Activated CD8-positive, alpha-beta T cell treated with anti-CD3 and anti-CD28 coated beads for 36 hours (primary cell): ENCODE results near the gene PLCL1. TPM values are rescaled to one million over a fixed set of nuclear protein-coding genes. Genes with fewer than 3 reads are reported as not detected.

Experiments used
- ATAC-seq: fragments of 200-7000 bp; cut with Tn5 transposase; one replicate; pipeline ENCODE4 v1.10.0; 2021; ENCODE audit warnings: mild to moderate bottlenecking, moderate library complexity
- CTCF ChIA-PET: fragments of 350-600 bp; sonication (Branson Sonifier 250); formaldehyde crosslinking; loops from one replicate; lab custom pipeline; 2021; ENCODE audit warnings: antibody characterized with exemption; lab: Charles Lee
- POLR2A ChIA-PET: fragments of 350-600 bp; sonication (Branson Sonifier 250); formaldehyde crosslinking; loops from one replicate; lab custom pipeline; 2021; ENCODE audit warnings: antibody characterized with exemption; lab: Charles Lee
- DNase-seq: peaks from one replicate; pipeline ENCODE4 v3.0.0-alpha.2; 2020
- H3K27ac Mint-ChIP-seq: one replicate; pipeline ENCODE4 v1.8.0; 2021; ENCODE audit warnings: mild to moderate bottlenecking, mixed read lengths
- H3K27me3 Mint-ChIP-seq: one replicate; pipeline ENCODE4 v1.8.0; 2021; ENCODE audit warnings: mixed read lengths
- H3K36me3 Mint-ChIP-seq: one replicate; pipeline ENCODE4 v1.8.0; 2021; ENCODE audit warnings: low read depth, mixed read lengths
- H3K4me1 Mint-ChIP-seq: one replicate; pipeline ENCODE4 v1.8.0; 2021; ENCODE audit warnings: low read depth, mixed read lengths
- H3K4me3 Mint-ChIP-seq: one replicate; pipeline ENCODE4 v1.8.0; 2021; ENCODE audit warnings: mild to moderate bottlenecking, moderate library complexity, mixed read lengths
- H3K9me3 Mint-ChIP-seq: one replicate; pipeline ENCODE4 v1.8.0; 2021; ENCODE audit warnings: mixed read lengths
- intact Hi-C: fragments of 100-400 bp; cut with micrococcal nuclease; formaldehyde crosslinking; loops from one replicate; pipeline ENCODE4 v1.10.0; 2022
- total RNA-seq, 2 experiments: library from RNA; stranded (reverse); gene quantifications; one replicate each; pipeline ENCODE4 v1.2.3, GENCODE V29; 2021
- TF ChIP-seq, protein P1 (sequence below): fragments of 200-600 bp; IDR thresholded peaks from one replicate; pipeline ENCODE4 v1.8.0; 2022; ENCODE audit warnings: antibody characterized with exemption, mild to moderate bottlenecking

PLCL1 gene
- total RNA-seq, 2 experiments from 2014 or later = 0.68 to 0.69 TPM

DNA sequence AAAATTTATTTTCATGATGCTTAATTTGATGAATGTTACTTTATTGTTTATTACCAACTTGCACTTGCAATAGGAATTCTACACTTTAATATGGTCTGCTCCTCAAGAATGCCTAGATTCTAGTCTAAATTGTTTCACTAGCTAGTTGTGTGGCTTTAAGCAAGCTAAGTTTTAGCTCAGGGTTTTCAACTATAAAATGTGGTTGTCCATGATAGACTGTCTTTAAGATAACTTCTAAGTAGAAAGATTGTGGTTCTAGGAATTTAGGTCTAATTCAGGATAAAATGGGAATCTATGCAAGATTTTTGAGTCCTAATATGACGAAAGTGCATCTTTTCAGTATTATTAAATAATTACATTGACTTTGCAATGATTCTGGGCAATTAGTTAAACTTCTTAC, 294.0 kb downstream of the PLCL1 start:
- intact Hi-C loops = no loop called here
- CTCF ChIA-PET = interaction anchor here (1.4 to 2.3 kb wide), 2 partner anchors 9 to 29 kb away, joined by 4 to 10 read pairs; no protein-coding TSS in a partner anchor
- TF ChIP-seq, protein P1, sequence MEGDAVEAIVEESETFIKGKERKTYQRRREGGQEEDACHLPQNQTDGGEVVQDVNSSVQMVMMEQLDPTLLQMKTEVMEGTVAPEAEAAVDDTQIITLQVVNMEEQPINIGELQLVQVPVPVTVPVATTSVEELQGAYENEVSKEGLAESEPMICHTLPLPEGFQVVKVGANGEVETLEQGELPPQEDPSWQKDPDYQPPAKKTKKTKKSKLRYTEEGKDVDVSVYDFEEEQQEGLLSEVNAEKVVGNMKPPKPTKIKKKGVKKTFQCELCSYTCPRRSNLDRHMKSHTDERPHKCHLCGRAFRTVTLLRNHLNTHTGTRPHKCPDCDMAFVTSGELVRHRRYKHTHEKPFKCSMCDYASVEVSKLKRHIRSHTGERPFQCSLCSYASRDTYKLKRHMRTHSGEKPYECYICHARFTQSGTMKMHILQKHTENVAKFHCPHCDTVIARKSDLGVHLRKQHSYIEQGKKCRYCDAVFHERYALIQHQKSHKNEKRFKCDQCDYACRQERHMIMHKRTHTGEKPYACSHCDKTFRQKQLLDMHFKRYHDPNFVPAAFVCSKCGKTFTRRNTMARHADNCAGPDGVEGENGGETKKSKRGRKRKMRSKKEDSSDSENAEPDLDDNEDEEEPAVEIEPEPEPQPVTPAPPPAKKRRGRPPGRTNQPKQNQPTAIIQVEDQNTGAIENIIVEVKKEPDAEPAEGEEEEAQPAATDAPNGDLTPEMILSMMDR = no peak
- Mint-ChIP-seq H3K4me1 (peaks cover 4% of the 10 kb centered on the region), H3K27ac (no peak overlapping the region), H3K27me3 (no peaks in the 10 kb centered on the region), H3K9me3 (no peaks in the 10 kb centered on the region), H3K36me3 (peaks cover 2% of the 10 kb centered on the region), H3K4me3 (no peak overlapping the region)
- POLR2A ChIA-PET = no interaction called here
- no peak for DNase-seq
- ATAC-seq = no peak

GRCh38 chr2:198098918-198099317, 294.5 kb downstream of the PLCL1 start:
- Mint-ChIP-seq H3K27ac (no peak overlapping the region), H3K4me1 (peaks cover 4% of the 10 kb centered on the region), H3K4me3 (no peak overlapping the region), H3K36me3 (peaks cover 2% of the 10 kb centered on the region), H3K9me3 (no peaks in the 10 kb centered on the region), H3K27me3 (no peaks in the 10 kb centered on the region)
- ChIA-PET POLR2A (interaction anchor here (0.9 kb wide), 1 partner anchor 20 kb away, joined by 3 read pairs; no protein-coding TSS in a partner anchor), CTCF (no interaction called here)
- DNase-seq = no peak
- TF ChIP-seq, protein P1 = no peak
- intact Hi-C loops = no loop called here
- no peak for ATAC-seq

GRCh38 chr2:198100346-198100745, 296.0 kb downstream of the PLCL1 start:
- Mint-ChIP-seq H3K9me3 (no peaks in the 10 kb centered on the region), H3K36me3 (peaks cover 9% of the 10 kb centered on the region), H3K27ac (no peak overlapping the region), H3K4me1 (peaks cover 4% of the 10 kb centered on the region), H3K4me3 (no peak overlapping the region), H3K27me3 (no peaks in the 10 kb centered on the region)
- POLR2A ChIA-PET = interaction anchor here (0.6 kb wide), 1 partner anchor 14 kb away, joined by 3 read pairs; no protein-coding TSS in a partner anchor
- no peak for ATAC-seq
- TF ChIP-seq, protein P1 = no peak
- DNase-seq = no peak
- intact Hi-C loops = no loop called here
- CTCF ChIA-PET = no interaction called here

- Mint-ChIP-seq H3K36me3 (peaks cover 9% of the 10 kb centered on the region), H3K4me3 (no peak overlapping the region), H3K27me3 (no peaks in the 10 kb centered on the region), H3K9me3 (no peaks in the 10 kb centered on the region), H3K4me1 (peaks cover 4% of the 10 kb centered on the region), H3K27ac (no peak overlapping the region)
- ChIA-PET CTCF (interaction anchor here (0.9 kb wide), 1 partner anchor 507 kb away, joined by 3 read pairs; no protein-coding TSS in a partner anchor), POLR2A (no interaction called here)
- no peak for ATAC-seq
- no peak for DNase-seq
- TF ChIP-seq, protein P1 = no peak
- intact Hi-C loops = no loop called here
These were observed 297.3 kb downstream of the PLCL1 start for GRCh38 chr2:198101688-198102087.

DNA sequence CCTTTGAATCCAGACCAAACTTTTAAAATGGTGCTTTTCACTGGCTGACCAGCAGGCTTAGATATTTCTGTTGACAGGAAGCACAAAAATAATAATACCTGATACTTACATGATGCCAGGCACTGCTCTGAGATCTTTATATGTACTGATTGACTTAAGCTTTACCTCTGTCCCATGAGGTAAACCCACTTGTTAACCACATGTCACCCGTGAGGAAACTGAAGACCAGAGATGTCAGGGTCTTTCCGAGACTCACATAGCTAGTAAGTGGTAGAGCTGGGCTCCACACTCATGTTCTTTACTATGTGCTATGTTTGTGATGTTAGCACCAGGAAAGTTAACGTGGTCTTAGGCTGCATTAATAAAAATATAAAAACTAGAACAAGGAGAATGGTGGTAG, 297.7 kb downstream of the PLCL1 start:
- TF ChIP-seq, protein P1 = no peak
- ChIA-PET CTCF (interaction anchor here (0.9 kb wide), 1 partner anchor 507 kb away, joined by 3 read pairs; no protein-coding TSS in a partner anchor), POLR2A (no interaction called here)
- DNase-seq (no peak), ATAC-seq (no peak)
- H3K4me1 Mint-ChIP-seq = peaks cover 4% of the 10 kb centered on the region
- H3K9me3 Mint-ChIP-seq = no peaks in the 10 kb centered on the region
- intact Hi-C loops = no loop called here
- H3K27ac Mint-ChIP-seq = no peak overlapping the region
- peaks cover 9% of the 10 kb centered on the region for H3K36me3 Mint-ChIP-seq
- H3K4me3 Mint-ChIP-seq = no peak overlapping the region
- H3K27me3 Mint-ChIP-seq = no peaks in the 10 kb centered on the region
